Measurements from ENCODE around the gene DNM3. TPM values are rescaled to one million over a fixed set of nuclear protein-coding genes. Genes with fewer than 3 reads are reported as not detected.

The DNM3 gene
- total RNA-seq, 1 donor from 2014 or later = 2.6 TPM

DNA sequence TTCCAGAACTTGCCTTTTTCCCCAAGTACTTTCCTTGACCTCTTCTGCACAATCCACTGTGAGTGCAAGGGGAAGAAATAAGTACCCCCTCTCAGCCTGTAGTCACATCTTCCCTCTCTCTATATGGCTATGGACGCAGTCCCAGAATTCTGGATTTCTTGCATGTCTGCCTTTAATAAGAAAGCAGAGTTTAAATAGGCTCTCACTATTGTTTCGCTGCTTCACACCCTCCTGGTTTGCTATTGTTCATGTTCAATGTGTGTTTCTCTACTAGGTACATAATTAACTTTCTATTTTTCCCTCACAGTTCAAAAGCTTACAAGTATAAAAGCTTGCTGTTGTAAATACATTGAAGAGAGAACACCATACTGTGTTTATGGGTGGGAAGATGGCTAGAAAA is 397.7 kb downstream of the DNM3 start:
- H3K36me3 ChIP-seq (ENCODE audit: control insufficient read depth in 3 of 3, insufficient read depth in 3 of 3, low read length in 3 of 3) = no peaks in the 10 kb centered on the region
- H3K27me3 ChIP-seq (ENCODE audit: control insufficient read depth in 3 of 3, insufficient read depth in 3 of 3, low read length in 3 of 3) = no peaks in the 10 kb centered on the region
- no peak overlapping the region for H3K9ac ChIP-seq (ENCODE audit: low read depth in 1 of 3, low read length in 3 of 3)
- peaks cover 0 to 3% (median 0%) of the 10 kb centered on the region in 3 donors for H3K4me1 ChIP-seq (ENCODE audit: control insufficient read depth in 3 of 3, insufficient read depth in 3 of 3, low read length in 3 of 3)
- no peak overlapping the region for H3K27ac ChIP-seq (ENCODE audit: low read depth, low read length)
- H3K4me3 ChIP-seq (ENCODE audit: low read length in 3 of 3) = no peak overlapping the region
- no peaks in the 10 kb centered on the region for H3K9me3 ChIP-seq (ENCODE audit: control insufficient read depth in 3 of 3, low read length in 3 of 3)

DNA sequence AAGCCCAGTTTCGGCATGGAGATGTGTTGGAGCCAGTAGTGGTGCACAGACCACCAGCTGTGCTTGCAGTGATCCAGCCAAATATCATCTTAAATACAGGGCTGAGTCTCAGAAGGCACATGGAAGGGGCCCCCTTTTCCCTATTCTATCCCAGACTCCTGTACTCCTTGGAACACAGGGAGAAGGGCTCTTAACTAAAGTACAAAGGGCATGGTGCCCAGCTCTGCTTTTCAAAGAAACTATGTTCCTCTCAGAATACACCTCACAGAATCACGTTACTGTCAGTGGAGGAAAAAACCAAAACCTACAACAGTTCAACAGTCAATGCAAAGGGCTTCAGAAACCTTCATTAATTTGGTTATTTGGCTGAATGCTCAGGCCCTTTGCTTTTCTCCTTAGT is 398.6 kb downstream of the DNM3 start:
- no peak overlapping the region for H3K9ac ChIP-seq (ENCODE audit: low read depth in 1 of 3, low read length in 3 of 3)
- H3K9me3 ChIP-seq (ENCODE audit: control insufficient read depth in 3 of 3, low read length in 3 of 3) = no peaks in the 10 kb centered on the region
- no peak overlapping the region for H3K4me3 ChIP-seq (ENCODE audit: low read length in 3 of 3)
- no peaks in the 10 kb centered on the region for H3K36me3 ChIP-seq (ENCODE audit: control insufficient read depth in 3 of 3, insufficient read depth in 3 of 3, low read length in 3 of 3)
- no peaks in the 10 kb centered on the region for H3K27me3 ChIP-seq (ENCODE audit: control insufficient read depth in 3 of 3, insufficient read depth in 3 of 3, low read length in 3 of 3)
- H3K4me1 ChIP-seq (ENCODE audit: control insufficient read depth in 3 of 3, insufficient read depth in 3 of 3, low read length in 3 of 3) = peaks cover 0 to 3% (median 0%) of the 10 kb centered on the region in 3 donors
- no peak overlapping the region for H3K27ac ChIP-seq (ENCODE audit: low read depth, low read length)

GRCh38 chr1:172241540-172241939 is 400.2 kb downstream of the DNM3 start:
- Histone ChIP-seq H3K27me3 (ENCODE audit: control insufficient read depth in 3 of 3, insufficient read depth in 3 of 3, low read length in 3 of 3) (no peaks in the 10 kb centered on the region), H3K9me3 (ENCODE audit: control insufficient read depth in 3 of 3, low read length in 3 of 3) (no peaks in the 10 kb centered on the region), H3K4me1 (ENCODE audit: control insufficient read depth in 3 of 3, insufficient read depth in 3 of 3, low read length in 3 of 3) (peaks cover 0 to 3% (median 0%) of the 10 kb centered on the region in 3 donors), H3K36me3 (ENCODE audit: control insufficient read depth in 3 of 3, insufficient read depth in 3 of 3, low read length in 3 of 3) (no peaks in the 10 kb centered on the region), H3K9ac (ENCODE audit: low read depth in 1 of 3, low read length in 3 of 3) (no peak overlapping the region), H3K4me3 (ENCODE audit: low read length in 3 of 3) (no peak overlapping the region), H3K27ac (ENCODE audit: low read depth, low read length) (no peak overlapping the region)

DNA sequence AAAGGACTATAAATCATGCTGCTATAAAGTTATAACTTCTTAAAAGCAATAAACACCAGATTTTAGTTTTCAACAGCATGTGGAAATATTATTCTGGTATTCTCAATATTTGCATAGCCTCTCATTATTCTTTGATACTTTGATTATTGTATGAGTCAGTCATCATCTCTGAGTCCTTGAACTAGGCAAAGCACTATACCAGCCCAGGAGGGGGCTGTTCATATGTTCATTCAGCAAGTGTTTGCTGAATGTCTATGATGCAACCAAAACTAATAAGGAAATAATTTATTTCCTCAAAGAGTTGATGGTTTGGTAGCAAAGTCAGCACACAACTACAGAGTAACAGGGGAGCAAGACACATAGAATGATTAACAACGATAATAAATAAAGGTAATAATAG is 403.6 kb downstream of the DNM3 start:
- Histone ChIP-seq H3K27me3 (ENCODE audit: control insufficient read depth in 3 of 3, insufficient read depth in 3 of 3, low read length in 3 of 3) (no peaks in the 10 kb centered on the region), H3K9ac (ENCODE audit: low read depth in 1 of 3, low read length in 3 of 3) (no peak overlapping the region), H3K27ac (ENCODE audit: low read depth, low read length) (no peak overlapping the region), H3K4me3 (ENCODE audit: low read length in 3 of 3) (no peak overlapping the region), H3K36me3 (ENCODE audit: control insufficient read depth in 3 of 3, insufficient read depth in 3 of 3, low read length in 3 of 3) (no peaks in the 10 kb centered on the region), H3K9me3 (ENCODE audit: control insufficient read depth in 3 of 3, low read length in 3 of 3) (no peaks in the 10 kb centered on the region), H3K4me1 (ENCODE audit: control insufficient read depth in 3 of 3, insufficient read depth in 3 of 3, low read length in 3 of 3) (peaks cover 0 to 3% (median 0%) of the 10 kb centered on the region in 3 donors)

GRCh38 chr1:172245788-172246187 is 404.5 kb downstream of the DNM3 start:
- Histone ChIP-seq H3K4me1 (ENCODE audit: control insufficient read depth in 3 of 3, insufficient read depth in 3 of 3, low read length in 3 of 3) (no peaks in the 10 kb centered on the region), H3K4me3 (ENCODE audit: low read length in 3 of 3) (no peak overlapping the region), H3K9ac (ENCODE audit: low read depth in 1 of 3, low read length in 3 of 3) (no peak overlapping the region), H3K9me3 (ENCODE audit: control insufficient read depth in 3 of 3, low read length in 3 of 3) (no peaks in the 10 kb centered on the region), H3K36me3 (ENCODE audit: control insufficient read depth in 3 of 3, insufficient read depth in 3 of 3, low read length in 3 of 3) (no peaks in the 10 kb centered on the region), H3K27me3 (ENCODE audit: control insufficient read depth in 3 of 3, insufficient read depth in 3 of 3, low read length in 3 of 3) (no peaks in the 10 kb centered on the region), H3K27ac (ENCODE audit: low read depth, low read length) (no peak overlapping the region)

DNA sequence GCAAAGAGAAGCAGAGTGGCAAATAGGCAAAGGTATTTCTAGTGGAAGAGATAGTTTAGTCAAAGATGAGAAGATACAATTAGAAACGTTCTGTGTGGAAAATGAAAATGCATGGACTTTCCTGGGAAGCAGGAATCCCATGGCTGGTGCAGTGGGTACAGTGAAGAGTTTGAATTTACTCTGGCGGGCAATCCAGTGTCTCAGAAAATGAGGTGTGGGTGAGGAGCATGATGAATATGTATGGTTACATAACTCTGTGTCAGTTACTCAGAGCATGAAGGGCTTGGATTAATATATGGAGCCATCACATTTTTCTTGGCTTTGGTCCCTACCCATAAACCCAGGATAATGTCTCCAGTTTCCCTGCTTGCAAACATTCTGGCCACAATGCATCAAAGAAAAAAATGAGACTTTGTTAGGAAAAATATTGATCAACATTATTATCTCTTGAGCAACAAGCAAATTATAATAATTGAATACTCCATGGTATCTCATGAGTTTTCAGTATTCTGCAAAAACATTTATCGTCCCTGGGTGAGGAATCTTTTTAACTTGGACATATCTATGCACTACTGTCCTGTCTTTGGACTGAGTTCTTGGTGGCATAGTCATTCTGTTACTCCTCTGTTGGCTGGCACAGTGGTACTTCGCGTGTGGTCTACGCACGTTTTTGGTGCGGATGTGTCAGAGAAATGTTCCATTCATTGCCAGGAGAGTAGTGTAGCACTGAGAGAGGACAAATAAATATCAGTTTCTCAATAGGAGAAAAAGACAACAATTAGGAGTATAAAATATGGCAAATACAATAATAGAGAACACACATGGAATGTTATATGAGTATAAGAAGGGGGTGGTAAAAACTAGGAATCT is 405.5 kb downstream of the DNM3 start:
- Histone ChIP-seq H3K9me3 (ENCODE audit: control insufficient read depth in 3 of 3, low read length in 3 of 3) (no peaks in the 10 kb centered on the region), H3K27ac (ENCODE audit: low read depth, low read length) (no peak overlapping the region), H3K4me1 (ENCODE audit: control insufficient read depth in 3 of 3, insufficient read depth in 3 of 3, low read length in 3 of 3) (no peaks in the 10 kb centered on the region), H3K4me3 (ENCODE audit: low read length in 3 of 3) (no peak overlapping the region), H3K27me3 (ENCODE audit: control insufficient read depth in 3 of 3, insufficient read depth in 3 of 3, low read length in 3 of 3) (no peaks in the 10 kb centered on the region), H3K9ac (ENCODE audit: low read depth in 1 of 3, low read length in 3 of 3) (no peak overlapping the region), H3K36me3 (ENCODE audit: control insufficient read depth in 3 of 3, insufficient read depth in 3 of 3, low read length in 3 of 3) (no peaks in the 10 kb centered on the region)

- Histone ChIP-seq H3K9me3 (ENCODE audit: control insufficient read depth in 3 of 3, low read length in 3 of 3) (no peaks in the 10 kb centered on the region), H3K36me3 (ENCODE audit: control insufficient read depth in 3 of 3, insufficient read depth in 3 of 3, low read length in 3 of 3) (no peaks in the 10 kb centered on the region), H3K9ac (ENCODE audit: low read depth in 1 of 3, low read length in 3 of 3) (no peak overlapping the region), H3K27me3 (ENCODE audit: control insufficient read depth in 3 of 3, insufficient read depth in 3 of 3, low read length in 3 of 3) (no peaks in the 10 kb centered on the region), H3K4me1 (ENCODE audit: control insufficient read depth in 3 of 3, insufficient read depth in 3 of 3, low read length in 3 of 3) (no peaks in the 10 kb centered on the region), H3K4me3 (ENCODE audit: low read length in 3 of 3) (no peak overlapping the region), H3K27ac (ENCODE audit: low read depth, low read length) (no peak overlapping the region)
Observed at GRCh38 chr1:172251486-172251885, 410.2 kb downstream of the DNM3 start.

GRCh38 chr1:172252321-172252720 is 411.0 kb downstream of the DNM3 start:
- Histone ChIP-seq H3K9ac (ENCODE audit: low read depth in 1 of 3, low read length in 3 of 3) (no peak overlapping the region), H3K27me3 (ENCODE audit: control insufficient read depth in 3 of 3, insufficient read depth in 3 of 3, low read length in 3 of 3) (no peaks in the 10 kb centered on the region), H3K4me1 (ENCODE audit: control insufficient read depth in 3 of 3, insufficient read depth in 3 of 3, low read length in 3 of 3) (no peaks in the 10 kb centered on the region), H3K27ac (ENCODE audit: low read depth, low read length) (no peak overlapping the region), H3K36me3 (ENCODE audit: control insufficient read depth in 3 of 3, insufficient read depth in 3 of 3, low read length in 3 of 3) (no peaks in the 10 kb centered on the region), H3K4me3 (ENCODE audit: low read length in 3 of 3) (no peak overlapping the region), H3K9me3 (ENCODE audit: control insufficient read depth in 3 of 3, low read length in 3 of 3) (no peaks in the 10 kb centered on the region)

- H3K4me1 ChIP-seq (ENCODE audit: control insufficient read depth in 3 of 3, insufficient read depth in 3 of 3, low read length in 3 of 3) = no peaks in the 10 kb centered on the region
- no peaks in the 10 kb centered on the region for H3K36me3 ChIP-seq (ENCODE audit: control insufficient read depth in 3 of 3, insufficient read depth in 3 of 3, low read length in 3 of 3)
- H3K27me3 ChIP-seq (ENCODE audit: control insufficient read depth in 3 of 3, insufficient read depth in 3 of 3, low read length in 3 of 3) = no peaks in the 10 kb centered on the region
- H3K9me3 ChIP-seq (ENCODE audit: control insufficient read depth in 3 of 3, low read length in 3 of 3) = no peaks in the 10 kb centered on the region
- no peak overlapping the region for H3K4me3 ChIP-seq (ENCODE audit: low read length in 3 of 3)
- no peak overlapping the region for H3K27ac ChIP-seq (ENCODE audit: low read depth, low read length)
- H3K9ac ChIP-seq (ENCODE audit: low read depth in 1 of 3, low read length in 3 of 3) = no peak overlapping the region
Observed at GRCh38 chr1:172252958-172253357, 411.7 kb downstream of the DNM3 start.

DNA sequence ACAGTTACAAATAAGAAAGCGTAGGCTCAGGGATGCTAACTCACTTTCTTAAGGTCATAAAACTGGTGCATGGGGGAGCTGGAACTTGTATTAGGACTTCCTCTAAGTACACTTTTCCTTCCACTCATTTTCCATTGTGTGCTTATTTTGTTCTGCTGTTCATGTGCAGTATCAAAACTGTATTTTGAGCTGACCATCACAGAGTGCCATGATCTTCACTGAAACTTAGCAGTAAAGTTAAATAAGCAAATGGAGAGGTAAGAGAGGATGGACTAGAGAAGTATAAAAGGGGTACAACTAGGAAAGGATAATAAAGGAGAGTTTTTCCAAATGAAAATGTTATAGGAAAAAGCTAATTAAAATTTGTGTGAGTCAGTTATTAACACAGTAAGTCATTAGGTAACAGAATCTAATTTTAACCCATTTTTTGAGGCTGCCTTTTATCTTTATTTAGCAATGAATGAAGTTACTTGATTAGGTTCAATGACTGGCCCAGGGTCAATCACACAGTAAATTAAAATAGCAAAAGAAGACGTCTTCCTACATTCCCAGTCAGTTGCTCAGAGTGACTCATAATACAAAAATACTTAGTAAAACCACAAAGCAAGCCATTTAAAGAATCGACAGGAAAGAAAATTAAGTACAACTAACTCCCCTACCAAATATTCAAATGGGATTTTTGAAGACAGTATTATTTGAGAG is 413.4 kb downstream of the DNM3 start:
- Histone ChIP-seq H3K9me3 (ENCODE audit: control insufficient read depth in 3 of 3, low read length in 3 of 3) (no peaks in the 10 kb centered on the region), H3K36me3 (ENCODE audit: control insufficient read depth in 3 of 3, insufficient read depth in 3 of 3, low read length in 3 of 3) (no peaks in the 10 kb centered on the region), H3K27ac (ENCODE audit: low read depth, low read length) (peak overlapping the region; percentile 10), H3K4me1 (ENCODE audit: control insufficient read depth in 3 of 3, insufficient read depth in 3 of 3, low read length in 3 of 3) (no peaks in the 10 kb centered on the region), H3K4me3 (ENCODE audit: low read length in 3 of 3) (no peak overlapping the region), H3K27me3 (ENCODE audit: control insufficient read depth in 3 of 3, insufficient read depth in 3 of 3, low read length in 3 of 3) (no peaks in the 10 kb centered on the region), H3K9ac (ENCODE audit: low read depth in 1 of 3, low read length in 3 of 3) (no peak overlapping the region)
